ENCODE data around the gene GIPC3.
A peak's percentile ranks its signal among the peaks of the same experiment; 100 is the strongest.
"Not testable (repeated sequence)": the region's sequence is repeated elsewhere in the genome, so short reads cannot be mapped to it uniquely, and the experiment has no call there.

Gene GIPC3

DNA sequence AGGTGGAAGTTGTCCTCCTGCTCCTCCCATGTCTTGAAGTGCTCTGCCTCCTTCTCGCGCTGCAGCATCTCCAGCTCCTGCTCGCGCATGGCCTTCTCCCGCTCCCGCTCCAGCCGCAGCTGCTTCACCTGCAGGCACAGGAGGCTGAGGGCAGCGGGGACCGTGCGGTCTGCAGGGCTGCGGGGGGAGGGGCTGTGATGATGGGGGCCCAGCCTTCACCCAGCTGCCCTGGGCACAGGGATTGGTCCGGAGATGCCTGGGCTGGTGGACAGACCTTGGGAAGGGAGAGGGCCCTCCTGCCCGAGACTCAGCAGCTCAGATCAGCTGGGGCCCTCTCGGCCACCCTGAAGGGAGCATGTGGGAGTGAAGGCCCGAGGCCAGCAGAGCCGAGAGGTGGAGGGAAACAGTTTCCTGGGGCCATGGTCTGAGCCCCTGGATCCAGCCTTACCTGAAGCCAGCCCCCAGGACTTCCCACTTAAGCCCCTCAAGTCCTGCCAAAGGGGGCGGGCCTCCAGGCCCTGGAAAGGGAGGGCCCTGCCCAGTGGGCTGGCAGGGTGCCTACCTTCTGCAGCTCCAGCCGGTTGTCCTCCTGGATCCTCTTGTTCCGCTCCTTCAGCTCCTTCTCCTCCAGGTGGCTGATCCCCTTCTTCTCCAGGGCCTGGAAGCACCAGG is 35.0 kb downstream of the GIPC3 start:
- DNase-seq = no peak

- no peak for DNase-seq
Observed at GRCh38 chr19:3620817-3621547, 35.7 kb downstream of the GIPC3 start.

GRCh38 chr19:3621689-3622088 is 36.4 kb downstream of the GIPC3 start:
- no peak for DNase-seq

GRCh38 chr19:3622224-3622623 is 36.9 kb downstream of the GIPC3 start:
- no peak for DNase-seq

DNA sequence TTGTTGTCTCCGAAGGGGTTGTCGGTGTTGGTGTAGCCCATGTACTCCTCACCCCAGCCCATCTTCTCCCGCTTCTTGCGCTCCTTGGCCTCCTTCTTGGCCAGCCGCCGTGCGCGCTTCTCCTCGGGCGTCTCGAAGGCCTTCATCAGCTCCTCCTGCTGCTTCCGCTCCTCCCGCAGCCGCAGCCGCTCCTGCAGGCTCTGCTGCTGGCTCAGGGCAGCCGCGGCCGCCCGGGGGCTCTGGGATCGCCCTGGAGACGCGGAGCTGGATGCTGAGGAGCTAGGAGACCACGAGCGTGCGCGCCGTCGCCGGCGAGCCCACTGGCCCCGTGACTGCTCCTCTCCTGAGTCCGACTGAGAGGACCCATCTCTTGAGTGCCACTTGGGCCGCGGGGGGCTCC is 38.4 kb downstream of the GIPC3 start:
- DNase-seq = no peak

- DNase-seq = peak; percentile 14
Observed at GRCh38 chr19:3625996-3626472, 40.8 kb downstream of the GIPC3 start.

GRCh38 chr19:3626473-3627350 is 41.4 kb downstream of the GIPC3 start, which contains the start of gene CACTIN:
TSS of gene CACTIN (minus strand) at chr19:3626790. CDS start at chr19:3626762, 28 bp downstream.
- peak; percentile 99 for DNase-seq

GRCh38 chr19:3627351-3627723 is 42.1 kb downstream of the GIPC3 start:
- no peak for DNase-seq

GRCh38 chr19:3628766-3629165 is 43.5 kb downstream of the GIPC3 start:
- not testable (repeated sequence) for DNase-seq

DNA sequence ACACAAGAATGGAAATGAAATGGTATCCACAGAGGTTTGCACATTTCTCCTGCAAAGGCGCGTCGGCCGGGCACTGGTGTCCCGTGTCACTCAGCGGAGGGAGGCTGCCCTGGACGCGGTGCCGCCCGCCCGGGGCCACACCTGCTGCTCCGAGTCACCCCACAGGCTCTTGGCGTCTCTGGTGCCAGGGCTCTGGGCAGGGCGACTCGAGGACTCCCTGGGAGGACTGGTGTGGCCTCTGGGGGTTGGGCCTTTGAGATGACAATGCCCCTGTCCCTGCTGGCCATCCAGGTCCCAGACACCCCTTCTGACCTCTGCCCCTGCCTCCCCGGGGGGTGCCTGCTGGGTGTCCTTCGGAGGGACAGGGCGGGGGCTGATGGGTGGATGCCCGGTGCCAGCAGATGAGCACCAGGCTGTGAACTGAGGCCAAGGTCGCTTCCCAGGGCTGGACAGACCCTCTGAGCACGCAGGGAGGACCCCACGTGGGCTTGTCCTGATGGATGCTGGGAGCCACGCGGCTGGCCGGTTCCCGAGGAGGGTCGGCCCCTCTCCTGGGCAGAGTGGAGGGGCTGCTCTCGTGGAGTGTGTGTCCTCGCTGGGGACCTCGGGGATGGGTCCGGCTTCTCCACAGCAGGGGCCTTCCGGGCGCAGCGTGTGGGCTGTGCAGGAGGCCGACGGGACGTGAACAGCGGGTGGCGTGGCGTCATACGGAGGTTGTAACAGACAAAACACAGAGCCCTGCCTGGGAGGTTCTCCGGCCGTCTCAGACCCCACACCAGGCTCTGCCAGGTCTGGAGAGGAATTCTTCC is 46.0 kb downstream of the GIPC3 start:
- DNase-seq = no peak

DNA sequence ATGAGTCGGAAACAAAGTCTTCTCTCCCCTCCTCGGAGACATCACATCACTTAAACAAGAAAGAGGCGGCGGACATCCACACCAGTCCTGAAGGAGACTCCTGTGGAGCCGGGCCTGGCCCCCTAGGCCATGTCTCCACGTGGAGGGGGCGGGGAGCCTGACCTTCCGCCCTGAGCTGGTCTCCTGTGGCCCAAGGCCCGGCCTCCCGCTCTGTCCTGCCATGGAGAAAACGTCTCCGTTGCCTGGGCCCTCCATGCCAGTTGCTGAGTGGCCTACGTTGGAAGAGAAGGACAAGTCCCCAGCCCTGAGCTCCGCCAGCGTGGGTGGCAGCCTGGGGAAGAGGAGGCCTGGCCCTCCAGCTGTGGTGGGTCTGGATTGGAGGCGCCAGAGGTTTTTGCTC is 46.8 kb downstream of the GIPC3 start:
- DNase-seq = no peak

DNA sequence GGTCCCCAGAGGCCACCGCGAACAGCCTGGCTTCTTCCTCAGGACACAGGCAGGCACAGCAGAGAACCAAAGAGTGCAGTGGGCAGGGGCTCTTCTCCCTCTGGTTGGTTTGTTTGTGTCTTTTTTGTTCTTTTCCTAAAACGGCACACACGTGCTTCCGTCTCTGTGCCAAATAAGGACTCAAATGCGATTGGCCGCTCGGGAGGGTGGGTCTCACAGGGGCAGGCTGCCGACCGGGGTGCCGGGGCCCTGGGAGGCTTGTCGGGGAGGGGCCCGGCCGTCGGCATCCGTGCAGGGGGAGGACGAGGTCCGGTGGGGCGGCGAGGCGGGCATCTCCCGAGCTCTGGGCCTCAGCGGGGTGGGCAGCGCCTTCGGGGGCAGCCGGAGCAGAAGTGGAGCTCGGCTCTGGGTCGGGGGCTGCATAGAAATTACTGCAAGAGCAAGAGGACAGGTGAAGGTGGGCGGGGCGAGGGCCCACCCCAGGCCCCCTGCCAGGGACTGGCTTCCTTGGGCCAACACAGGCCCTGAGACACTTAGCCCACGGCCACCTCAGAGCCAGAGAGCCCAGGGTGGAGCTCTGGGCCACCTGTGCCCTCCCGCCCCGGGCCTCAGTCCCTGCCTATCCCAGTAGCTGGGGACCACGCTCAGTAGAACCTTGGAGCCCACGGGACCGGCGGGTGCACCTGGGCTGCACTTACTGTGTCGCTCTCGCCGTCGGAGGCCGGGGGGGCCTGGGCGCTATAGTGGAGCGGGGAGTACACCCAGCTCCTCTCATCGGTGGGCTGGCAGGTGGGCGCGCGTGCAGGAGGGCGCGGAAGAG is 47.7 kb downstream of the GIPC3 start:
- DNase-seq = no peak

DNA sequence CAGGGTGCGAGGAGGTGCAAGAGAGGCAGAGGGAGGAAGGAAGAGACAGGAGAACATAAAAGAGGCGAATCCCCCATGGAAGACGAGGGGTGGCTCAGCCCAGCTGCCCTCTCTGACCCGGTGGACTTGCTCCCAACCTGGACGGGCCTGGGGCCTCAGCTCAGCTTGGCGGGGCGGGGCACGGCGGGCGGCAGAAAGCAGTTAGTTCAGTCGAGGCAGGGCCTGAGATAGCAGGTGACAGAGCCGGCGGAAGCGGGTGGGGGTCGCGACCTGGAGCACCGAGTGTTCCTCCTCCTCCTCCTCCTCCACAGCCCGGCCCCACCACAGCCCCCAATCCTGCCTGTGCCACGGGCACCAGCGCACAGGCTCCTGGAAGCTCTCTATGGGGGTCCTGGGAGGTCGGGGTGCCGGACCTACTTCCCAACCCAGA is 48.3 kb downstream of the GIPC3 start:
- no peak for DNase-seq

- DNase-seq = no peak
Observed at GRCh38 chr19:3634496-3635045, 49.3 kb downstream of the GIPC3 start.

DNA sequence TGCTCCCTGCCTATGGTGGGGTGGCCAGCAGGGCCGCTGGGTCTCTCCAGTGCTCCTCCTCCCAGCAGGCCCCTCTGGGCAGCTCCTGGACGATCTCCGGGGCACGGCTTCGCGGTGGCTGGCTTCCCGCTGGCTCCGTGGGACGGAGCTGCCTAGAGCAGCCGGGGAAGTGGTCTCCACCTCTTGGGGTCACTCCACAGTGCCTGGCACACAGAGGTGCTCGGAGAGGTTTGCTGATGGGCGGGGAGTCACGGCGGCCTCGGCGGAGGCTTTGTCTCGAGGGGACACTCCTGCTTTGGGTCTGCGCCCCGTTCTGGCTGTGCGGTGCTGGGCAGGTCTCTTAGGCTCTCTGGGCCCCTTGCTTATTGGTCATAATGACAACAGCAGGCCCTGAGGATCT is 51.2 kb downstream of the GIPC3 start:
- no peak for DNase-seq

- no peak for DNase-seq
Observed at GRCh38 chr19:3636962-3637361, 51.7 kb downstream of the GIPC3 start.

DNA sequence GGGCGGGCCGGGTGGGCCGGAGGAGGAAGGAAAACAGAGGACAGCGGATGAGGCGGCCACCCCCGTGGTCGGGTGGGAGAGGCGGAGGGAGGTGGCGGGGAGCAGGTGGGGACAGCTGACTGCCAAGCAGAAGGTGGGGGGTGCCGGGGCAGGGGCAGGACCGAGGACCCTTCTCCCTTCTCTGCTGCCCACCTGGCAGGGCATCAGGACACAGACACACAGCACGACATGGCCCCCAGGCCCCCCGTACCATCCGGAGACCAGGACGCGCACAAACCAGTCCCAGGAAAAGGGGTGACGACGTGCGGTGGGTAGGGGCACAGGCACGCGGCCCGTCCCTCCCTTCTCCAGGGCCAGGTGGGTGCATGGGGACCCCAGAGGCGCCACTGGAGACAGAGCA is 52.3 kb downstream of the GIPC3 start:
- no peak for DNase-seq

DNA sequence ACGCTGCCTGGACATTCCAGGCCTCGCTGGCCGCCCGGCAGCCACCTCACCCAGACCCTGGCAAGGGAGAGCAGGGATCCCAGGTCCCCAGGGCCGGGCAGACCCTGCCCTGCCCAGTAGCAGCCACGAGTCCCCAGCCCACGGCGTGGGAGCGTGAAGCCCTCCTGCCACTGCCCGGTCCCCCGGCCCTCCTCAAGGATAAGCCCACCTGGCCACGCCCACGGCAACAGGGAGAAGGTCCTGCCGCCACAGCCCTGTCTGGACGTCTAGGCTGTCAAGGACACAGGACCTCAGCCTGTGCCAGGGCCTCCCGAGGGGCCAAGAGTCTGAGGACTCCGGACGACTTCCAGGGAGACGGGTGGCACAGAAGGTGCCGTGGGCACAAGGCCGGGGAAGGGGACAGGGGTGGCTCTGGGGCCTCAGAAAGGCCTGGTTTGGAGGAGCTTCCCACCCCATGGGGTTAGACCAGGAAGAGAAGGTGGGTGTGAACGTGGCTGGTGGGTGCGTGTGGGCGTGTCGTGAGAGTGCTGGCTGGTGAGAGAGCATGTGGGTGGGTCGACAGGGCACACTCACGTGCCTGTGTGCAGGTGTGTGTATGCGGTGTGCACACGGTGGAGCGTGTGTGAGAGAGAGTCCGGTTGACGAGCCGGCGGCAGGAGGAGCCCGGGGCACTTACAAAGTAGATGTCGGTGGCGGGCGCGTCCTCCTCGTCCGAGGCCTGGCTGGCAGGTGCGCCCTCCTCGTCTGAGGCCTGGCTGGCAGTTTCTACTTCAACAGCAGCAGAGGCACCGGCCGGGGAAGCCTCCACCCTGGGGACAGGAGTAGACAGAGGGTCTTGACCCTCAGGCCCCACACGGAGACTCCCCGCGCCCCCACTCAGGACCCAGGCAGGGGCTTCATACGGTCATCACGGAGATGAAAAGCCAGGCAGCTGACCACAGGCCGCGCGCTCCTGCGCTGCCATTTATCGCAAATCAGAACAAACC is 53.2 kb downstream of the GIPC3 start:
- no peak for DNase-seq

GRCh38 chr19:3639479-3639878 is 54.2 kb downstream of the GIPC3 start:
- no peak for DNase-seq

All from stimulated activated CD4-positive, alpha-beta T cell treated with anti-CD3 and anti-CD28 coated beads, Interleukin-12 subunit alpha, Interleukin-12 subunit beta, amount 100 ng/mL, for 4 hours (primary cell).